ENCODE measurements around the gene PEX5.

The PEX5 gene

DNA sequence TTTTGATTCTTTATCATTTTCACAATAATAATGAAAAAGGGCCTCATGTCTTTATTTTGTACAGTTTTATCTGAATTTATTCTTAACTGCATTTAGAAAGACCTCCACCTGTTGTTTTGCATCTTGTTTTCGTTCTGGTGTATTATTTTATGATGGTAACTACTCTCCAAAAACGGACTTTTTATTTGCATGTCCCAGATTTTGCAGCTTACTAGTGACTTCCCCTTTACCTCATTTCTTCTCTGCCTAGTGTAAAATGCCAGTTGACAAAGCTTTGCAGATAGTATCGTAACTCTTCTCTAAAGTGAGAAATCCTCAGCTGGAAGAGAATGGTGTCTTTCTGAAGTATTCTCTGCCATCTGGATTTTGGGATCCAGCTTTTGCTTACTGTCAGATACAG, 17.2 kb downstream of the PEX5 start:
- H3K9me2 ChIP-seq (replicated peaks; ENCODE audit: low read depth, low read length) = no peaks in the 10 kb centered on the region
- H3K4me1 ChIP-seq (ENCODE audit: insufficient read depth, low read length, poor library complexity, severe bottlenecking) = no peaks in the 10 kb centered on the region
- no peak overlapping the region for H3K4me2 ChIP-seq (ENCODE audit: low read depth, low read length, poor library complexity, severe bottlenecking)
- peaks cover 92% of the 10 kb centered on the region; the same call in 1 of the 2 replicates for H3K36me3 ChIP-seq (ENCODE audit: insufficient read depth, low read length)
- H3K27me3 ChIP-seq (ENCODE audit: insufficient read depth, low read length, poor library complexity, severe bottlenecking) = no peaks in the 10 kb centered on the region
- H3K4me3 ChIP-seq (ENCODE audit: low read length, poor library complexity, severe bottlenecking) = no peak overlapping the region
- H2AFZ ChIP-seq (ENCODE audit: low read length) = no peak overlapping the region
- no peaks in the 10 kb centered on the region for H4K20me1 ChIP-seq (ENCODE audit: insufficient read depth, low read length, poor library complexity, severe bottlenecking)
- H3K79me2 ChIP-seq (ENCODE audit: insufficient read depth, low read length) = no peaks in the 10 kb centered on the region
- TF ChIP-seq, protein P1, sequence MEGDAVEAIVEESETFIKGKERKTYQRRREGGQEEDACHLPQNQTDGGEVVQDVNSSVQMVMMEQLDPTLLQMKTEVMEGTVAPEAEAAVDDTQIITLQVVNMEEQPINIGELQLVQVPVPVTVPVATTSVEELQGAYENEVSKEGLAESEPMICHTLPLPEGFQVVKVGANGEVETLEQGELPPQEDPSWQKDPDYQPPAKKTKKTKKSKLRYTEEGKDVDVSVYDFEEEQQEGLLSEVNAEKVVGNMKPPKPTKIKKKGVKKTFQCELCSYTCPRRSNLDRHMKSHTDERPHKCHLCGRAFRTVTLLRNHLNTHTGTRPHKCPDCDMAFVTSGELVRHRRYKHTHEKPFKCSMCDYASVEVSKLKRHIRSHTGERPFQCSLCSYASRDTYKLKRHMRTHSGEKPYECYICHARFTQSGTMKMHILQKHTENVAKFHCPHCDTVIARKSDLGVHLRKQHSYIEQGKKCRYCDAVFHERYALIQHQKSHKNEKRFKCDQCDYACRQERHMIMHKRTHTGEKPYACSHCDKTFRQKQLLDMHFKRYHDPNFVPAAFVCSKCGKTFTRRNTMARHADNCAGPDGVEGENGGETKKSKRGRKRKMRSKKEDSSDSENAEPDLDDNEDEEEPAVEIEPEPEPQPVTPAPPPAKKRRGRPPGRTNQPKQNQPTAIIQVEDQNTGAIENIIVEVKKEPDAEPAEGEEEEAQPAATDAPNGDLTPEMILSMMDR (conservative IDR thresholded peaks at IDR 0.05; ENCODE audit: low read length) = no peak
- TF ChIP-seq EZH2phosphoT487 (IDR thresholded peaks at IDR 0.05; ENCODE audit: borderline replicate concordance) = no peak
- H3F3A ChIP-seq (ENCODE audit: low read depth) = no peaks in the 10 kb centered on the region
- no peaks in the 10 kb centered on the region for H3K9me3 ChIP-seq (ENCODE audit: insufficient read depth, low read depth, low read length)
- H3K9ac ChIP-seq (ENCODE audit: low read depth, low read length, poor library complexity, severe bottlenecking) = no peak overlapping the region

DNA sequence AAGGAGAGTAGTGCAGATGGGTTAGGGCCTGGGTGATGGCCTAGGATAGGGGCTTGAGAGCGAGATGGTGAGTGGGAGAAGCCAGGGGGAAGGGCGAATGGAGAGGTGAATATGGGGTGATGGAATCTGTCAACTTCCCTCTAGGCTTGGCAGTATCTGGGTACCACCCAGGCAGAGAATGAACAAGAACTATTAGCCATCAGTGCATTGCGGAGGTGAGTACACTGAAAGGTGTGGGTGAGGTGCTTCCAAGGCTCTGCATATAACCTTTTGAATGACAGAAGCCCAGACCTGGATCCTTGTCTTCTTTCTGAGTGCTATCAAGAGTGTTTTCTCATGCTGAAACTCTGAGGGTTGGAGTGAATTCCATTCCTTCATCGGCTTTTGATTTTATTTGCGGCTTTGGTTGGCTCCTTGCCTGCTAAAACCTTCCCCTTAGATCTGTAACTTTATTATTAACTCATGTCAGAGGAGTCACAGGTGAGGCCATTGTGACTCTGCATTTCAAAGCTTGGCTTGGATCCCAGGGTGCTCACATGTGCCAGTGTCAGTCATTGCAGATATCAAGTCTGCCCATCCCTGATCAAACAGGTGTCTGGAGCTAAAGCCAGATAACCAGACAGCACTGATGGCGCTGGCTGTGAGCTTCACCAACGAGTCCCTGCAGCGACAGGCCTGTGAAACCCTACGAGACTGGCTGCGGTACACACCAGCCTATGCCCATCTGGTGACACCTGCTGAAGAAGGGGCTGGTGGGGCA, 18.6 kb downstream of the PEX5 start:
- no peaks in the 10 kb centered on the region for H3K79me2 ChIP-seq (ENCODE audit: insufficient read depth, low read length)
- H3K4me1 ChIP-seq (ENCODE audit: insufficient read depth, low read length, poor library complexity, severe bottlenecking) = no peaks in the 10 kb centered on the region
- H3K9me2 ChIP-seq (replicated peaks; ENCODE audit: low read depth, low read length) = no peaks in the 10 kb centered on the region
- H3K4me3 ChIP-seq (ENCODE audit: low read length, poor library complexity, severe bottlenecking) = no peak overlapping the region
- H3K27me3 ChIP-seq (ENCODE audit: insufficient read depth, low read length, poor library complexity, severe bottlenecking) = no peaks in the 10 kb centered on the region
- H3K9ac ChIP-seq (ENCODE audit: low read depth, low read length, poor library complexity, severe bottlenecking) = no peak overlapping the region
- H3F3A ChIP-seq (ENCODE audit: low read depth) = no peaks in the 10 kb centered on the region; the same call in 1 of the 2 replicates
- H3K36me3 ChIP-seq (ENCODE audit: insufficient read depth, low read length) = peaks cover 85% of the 10 kb centered on the region
- peaks cover 3% of the 10 kb centered on the region; the same call in 1 of the 2 replicates for H3K9me3 ChIP-seq (ENCODE audit: insufficient read depth, low read depth, low read length)
- no peak overlapping the region for H2AFZ ChIP-seq (ENCODE audit: low read length)
- H3K4me2 ChIP-seq (ENCODE audit: low read depth, low read length, poor library complexity, severe bottlenecking) = no peak overlapping the region
- H4K20me1 ChIP-seq (ENCODE audit: insufficient read depth, low read length, poor library complexity, severe bottlenecking) = no peaks in the 10 kb centered on the region
- TF ChIP-seq, protein P1 (conservative IDR thresholded peaks at IDR 0.05; ENCODE audit: low read length) = no peak
- no peak for TF ChIP-seq EZH2phosphoT487 (IDR thresholded peaks at IDR 0.05; ENCODE audit: borderline replicate concordance)

DNA sequence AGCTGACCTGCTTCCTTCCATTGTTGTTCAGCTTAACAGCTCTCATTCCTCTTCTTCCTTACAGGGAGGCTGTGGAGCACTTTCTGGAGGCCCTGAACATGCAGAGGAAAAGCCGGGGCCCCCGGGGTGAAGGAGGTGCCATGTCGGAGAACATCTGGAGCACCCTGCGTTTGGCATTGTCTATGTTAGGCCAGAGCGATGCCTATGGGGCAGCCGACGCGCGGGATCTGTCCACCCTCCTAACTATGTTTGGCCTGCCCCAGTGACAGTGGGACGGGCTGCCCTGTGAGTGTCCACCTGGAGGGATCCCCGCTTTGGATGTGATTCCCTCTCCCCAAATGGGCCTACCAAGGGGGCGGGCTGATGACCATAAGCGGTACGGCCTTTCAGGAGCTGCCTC, 20.5 kb downstream of the PEX5 start:
- Histone ChIP-seq H3K27me3 (ENCODE audit: insufficient read depth, low read length, poor library complexity, severe bottlenecking) (no peaks in the 10 kb centered on the region), H3K4me2 (ENCODE audit: low read depth, low read length, poor library complexity, severe bottlenecking) (no peak overlapping the region), H2AFZ (ENCODE audit: low read length) (no peak overlapping the region), H3K36me3 (ENCODE audit: insufficient read depth, low read length) (peaks cover 68% of the 10 kb centered on the region), H3K79me2 (ENCODE audit: insufficient read depth, low read length) (no peaks in the 10 kb centered on the region), H3F3A (ENCODE audit: low read depth) (no peaks in the 10 kb centered on the region; the same call in 1 of the 2 replicates), H3K4me3 (ENCODE audit: low read length, poor library complexity, severe bottlenecking) (no peak overlapping the region), H3K9me2 (replicated peaks; ENCODE audit: low read depth, low read length) (no peaks in the 10 kb centered on the region), H3K9me3 (ENCODE audit: insufficient read depth, low read depth, low read length) (peaks cover 3% of the 10 kb centered on the region; the same call in 1 of the 2 replicates), H3K4me1 (ENCODE audit: insufficient read depth, low read length, poor library complexity, severe bottlenecking) (no peaks in the 10 kb centered on the region), H3K9ac (ENCODE audit: low read depth, low read length, poor library complexity, severe bottlenecking) (no peak overlapping the region), H4K20me1 (ENCODE audit: insufficient read depth, low read length, poor library complexity, severe bottlenecking) (no peaks in the 10 kb centered on the region)
- TF ChIP-seq EZH2phosphoT487 (IDR thresholded peaks at IDR 0.05; ENCODE audit: borderline replicate concordance) = no peak
- TF ChIP-seq, protein P1 (conservative IDR thresholded peaks at IDR 0.05; ENCODE audit: low read length) = no peak

Measured in Loucy (cell line).